HG03097 (cell line): ENCODE results near the gene VEGFD.
"Not testable (repeated sequence)": the region's sequence is repeated elsewhere in the genome, so short reads cannot be mapped to it uniquely, and the experiment has no call there.

ENCODE experiments used
- ATAC-seq: cut with Tn5 transposase; IDR thresholded peaks from one replicate; pipeline ENCODE4 v1.9.1; 2021; ENCODE audit not compliant: unreplicated experiment, low FRiP score

Gene VEGFD

DNA sequence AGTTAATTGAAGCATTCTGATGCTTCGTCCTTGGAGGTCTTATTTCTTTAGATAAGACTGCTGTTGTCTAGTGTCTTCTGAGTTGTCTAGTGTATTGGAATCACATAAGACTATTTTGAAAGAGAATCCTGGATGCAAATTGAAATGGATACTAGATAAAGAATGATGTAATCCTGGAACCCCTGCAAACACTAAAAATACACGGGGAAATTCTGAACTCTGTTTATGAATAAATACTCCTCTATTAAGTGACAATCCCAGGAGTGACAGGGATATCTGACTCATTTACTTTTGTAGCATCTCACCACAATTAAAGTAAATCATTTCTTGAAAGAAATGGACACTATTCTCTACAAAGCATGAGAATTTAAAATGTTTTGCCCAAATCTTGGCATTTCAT lies 69.7 kb downstream of the VEGFD start:
- ATAC-seq, result no peak

GRCh38 chrX:15311119-15311518 lies 73.1 kb downstream of the VEGFD start:
- no peak for ATAC-seq

GRCh38 chrX:15310117-15310516 lies 74.1 kb downstream of the VEGFD start:
- no peak for ATAC-seq

DNA sequence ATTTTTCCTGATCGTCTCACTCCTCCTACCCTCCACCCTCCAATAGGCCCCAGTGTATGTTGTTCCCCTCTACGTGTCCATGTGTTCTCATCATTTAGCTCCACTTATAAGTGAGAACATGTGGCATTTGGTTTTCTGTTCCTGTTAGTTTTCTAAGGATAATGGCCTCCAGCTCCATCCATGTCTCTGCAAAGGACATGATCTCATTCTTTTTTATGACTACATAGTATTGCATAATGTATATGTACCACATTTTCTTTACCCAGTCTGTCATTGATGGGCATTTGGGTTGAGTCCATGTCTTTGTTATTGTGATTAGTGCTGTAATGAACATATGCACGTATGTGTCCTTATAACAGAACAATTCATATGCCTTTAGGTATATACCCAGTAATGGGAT lies 78.3 kb downstream of the VEGFD start:
- ATAC-seq, result not testable (repeated sequence)

DNA sequence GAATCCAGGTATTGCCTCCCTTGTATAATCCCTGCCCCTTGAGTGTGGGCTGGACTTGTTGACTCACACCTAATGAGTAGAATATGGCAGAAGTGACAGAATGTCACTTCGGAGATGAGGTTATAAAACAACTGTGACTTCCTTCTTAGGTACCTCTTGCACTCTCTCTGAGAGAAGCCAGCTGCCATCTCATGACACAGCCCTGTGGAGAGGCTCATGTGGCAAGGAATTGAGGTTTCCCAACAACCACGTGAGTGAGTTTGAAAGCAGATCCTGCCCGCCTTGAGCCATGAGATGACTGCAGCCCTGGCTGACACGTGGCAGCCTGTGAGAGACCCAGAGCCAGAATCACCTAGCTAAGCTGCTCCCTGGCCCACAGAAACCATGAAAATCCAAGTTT lies 82.3 kb downstream of the VEGFD start:
- no peak for ATAC-seq

- no peak for ATAC-seq
Observed at GRCh38 chrX:15299941-15300851, 84.0 kb downstream of the VEGFD start.

DNA sequence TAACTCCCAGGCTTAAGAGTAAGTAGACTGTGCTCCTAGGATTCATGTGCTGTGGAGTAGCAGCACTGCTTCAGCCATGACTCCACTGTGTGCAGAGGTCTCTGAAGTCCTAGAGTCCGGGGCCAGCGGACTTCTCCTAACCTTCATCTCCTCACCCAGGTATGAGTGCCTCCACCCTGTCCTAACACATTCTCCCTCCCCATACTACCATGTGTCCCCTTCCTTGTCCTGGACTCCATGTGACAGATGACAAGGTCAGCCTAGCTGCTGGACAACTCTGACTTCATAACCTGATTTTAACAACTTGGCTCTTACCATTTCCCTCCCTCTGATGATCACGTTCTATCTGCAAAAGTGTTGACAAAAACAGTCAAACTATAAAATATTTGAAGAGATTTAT lies 85.4 kb downstream of the VEGFD start:
- ATAC-seq, result no peak

- no peak for ATAC-seq
Observed at GRCh38 chrX:15298201-15298600, 86.0 kb downstream of the VEGFD start.
